Thyroid gland (tissue), 4 donors: Measurements from ENCODE around the gene SEMA5B.

ENCODE experiments used
- CTCF ChIP-seq, 6 experiments: fragments of 200-600 bp in 3 of 6; fragments of 450-650 bp in 3 of 6; sonication (generic) in 3 of 6; IDR thresholded peaks; one replicate each; pipeline ENCODE4 v1.5.1; 2016 to 2019; ENCODE audit warnings: antibody characterized with exemption in 6 of 6, mild to moderate bottlenecking in 2 of 6, inconsistent platforms in 1 of 6, moderate library complexity in 1 of 6
- POLR2A ChIP-seq, 2 donors: fragments of 450-650 bp; IDR thresholded peaks; one replicate each; pipeline ENCODE4 v1.6.1; 2017; ENCODE audit warnings: antibody characterized with exemption in 2 of 2, mild to moderate bottlenecking in 2 of 2, moderate library complexity in 1 of 2

DNA sequence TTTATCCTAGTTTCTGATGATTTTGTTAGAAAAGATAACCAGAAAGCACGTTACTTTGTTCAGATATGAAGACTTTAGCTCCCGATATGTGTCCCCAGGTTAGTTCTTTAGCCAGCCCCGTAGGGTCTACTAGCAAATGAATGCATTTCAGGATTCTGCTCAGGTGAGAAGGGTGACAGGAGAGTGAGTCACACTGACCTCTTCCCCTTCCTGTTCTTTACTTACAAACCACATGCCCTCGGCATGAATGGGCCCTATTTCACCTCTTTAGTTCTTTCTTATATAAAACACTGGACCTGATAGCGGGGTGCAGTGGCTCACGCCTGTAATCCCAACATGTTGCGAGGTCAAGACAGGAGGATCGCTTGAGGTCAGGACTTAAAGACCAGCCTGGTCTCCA lies 134.3 kb downstream of the SEMA5B start:
- no peak for TF ChIP-seq CTCF (IDR thresholded peaks at IDR 0.05)
- no peak for TF ChIP-seq POLR2A (IDR thresholded peaks at IDR 0.05)
